ENCODE measurements around the gene CRISPLD2. TPM values are rescaled to one million over a fixed set of nuclear protein-coding genes. Genes with fewer than 3 reads are reported as not detected.
A peak's percentile ranks its signal among the peaks of the same experiment; 100 is the strongest.

Gene CRISPLD2
- total and polyA plus RNA-seq, 9 of the 15 experiments (the other 6 are each of a cell fraction or from before 2014, with no cell fraction given) = 0.03 to 0.24 (median 0.04) TPM; not detected in 4

GRCh38 chr16:84881702-84882521 is 62.1 kb downstream of the CRISPLD2 start (continued):
- TF ChIP-seq ZNF274 (IDR thresholded peaks at IDR 0.05; ENCODE audit: borderline replicate concordance, low read depth, low read length) = no peak
- no peak for TF ChIP-seq POLR2H (tag; IDR thresholded peaks at IDR 0.05; ENCODE audit: low read depth)
- no peak for TF ChIP-seq ERF (CRISPR knock-in tag; IDR thresholded peaks at IDR 0.05)
- no peak for TF ChIP-seq U2AF2 (optimal IDR thresholded peaks at IDR 0.05; ENCODE audit: low read depth, low read length)
- TF ChIP-seq CHD2 (IDR thresholded peaks at IDR 0.05; ENCODE audit: low read depth, low read length) = no peak
- no peak for TF ChIP-seq NCOA6 (IDR thresholded peaks at IDR 0.05)
- no peak for TF ChIP-seq RNF219 (CRISPR knock-in tag; IDR thresholded peaks at IDR 0.05)
- TF ChIP-seq YY1 (IDR thresholded peaks at IDR 0.05; ENCODE audit: borderline replicate concordance in 1 of 3, control insufficient read depth in 1 of 3, extremely low read depth in 1 of 3, insufficient read depth in 3 of 3, insufficient read length in 1 of 3, insufficient replicate concordance in 2 of 3, low read depth in 1 of 3, low read length in 2 of 3) = peak in 1 of 3 experiments; percentile 73
- no peak for TF ChIP-seq HMG20B (CRISPR knock-in tag; IDR thresholded peaks at IDR 0.05)
- no peak for TF ChIP-seq TFAM (CRISPR knock-in tag; conservative IDR thresholded peaks at IDR 0.05)
- no peak for TF ChIP-seq FOXJ2 (tag; IDR thresholded peaks at IDR 0.05)
- peak; percentile 49 for TF ChIP-seq RBM25 (IDR thresholded peaks at IDR 0.05; ENCODE audit: low read depth, low read length, severe bottlenecking)
- no peak for TF ChIP-seq SRSF7 (optimal IDR thresholded peaks at IDR 0.05; ENCODE audit: low read depth, low read length)
- no peak; the same call in 1 of the 2 replicates for TF ChIP-seq PTRF (tag; IDR thresholded peaks at IDR 0.05)
- no peak for TF ChIP-seq HIVEP1 (CRISPR knock-in tag; IDR thresholded peaks at IDR 0.05)
- no peak for TF ChIP-seq NR3C1 (CRISPR knock-in tag; IDR thresholded peaks at IDR 0.05)
- TF ChIP-seq SMARCC2 (IDR thresholded peaks at IDR 0.05; ENCODE audit: low read depth) = peak; percentile 60; the same call in 1 of the 2 replicates
- TF ChIP-seq, protein P1, sequence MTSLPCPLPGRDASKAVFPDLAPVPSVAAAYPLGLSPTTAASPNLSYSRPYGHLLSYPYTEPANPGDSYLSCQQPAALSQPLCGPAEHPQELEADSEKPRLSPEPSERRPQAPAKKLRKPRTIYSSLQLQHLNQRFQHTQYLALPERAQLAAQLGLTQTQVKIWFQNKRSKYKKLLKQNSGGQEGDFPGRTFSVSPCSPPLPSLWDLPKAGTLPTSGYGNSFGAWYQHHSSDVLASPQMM (CRISPR knock-in tag; IDR thresholded peaks at IDR 0.05) = no peak
- no peak for TF ChIP-seq ELF4 (CRISPR knock-in tag; IDR thresholded peaks at IDR 0.05)
- TF ChIP-seq RBM15 (IDR thresholded peaks at IDR 0.05; ENCODE audit: insufficient read depth, low read length) = no peak
- no peak for TF ChIP-seq TFE3 (CRISPR knock-in tag; IDR thresholded peaks at IDR 0.05)
- TF ChIP-seq, protein P2, sequence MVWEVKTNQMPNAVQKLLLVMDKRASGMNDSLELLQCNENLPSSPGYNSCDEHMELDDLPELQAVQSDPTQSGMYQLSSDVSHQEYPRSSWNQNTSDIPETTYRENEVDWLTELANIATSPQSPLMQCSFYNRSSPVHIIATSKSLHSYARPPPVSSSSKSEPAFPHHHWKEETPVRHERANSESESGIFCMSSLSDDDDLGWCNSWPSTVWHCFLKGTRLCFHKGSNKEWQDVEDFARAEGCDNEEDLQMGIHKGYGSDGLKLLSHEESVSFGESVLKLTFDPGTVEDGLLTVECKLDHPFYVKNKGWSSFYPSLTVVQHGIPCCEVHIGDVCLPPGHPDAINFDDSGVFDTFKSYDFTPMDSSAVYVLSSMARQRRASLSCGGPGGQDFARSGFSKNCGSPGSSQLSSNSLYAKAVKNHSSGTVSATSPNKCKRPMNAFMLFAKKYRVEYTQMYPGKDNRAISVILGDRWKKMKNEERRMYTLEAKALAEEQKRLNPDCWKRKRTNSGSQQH (CRISPR knock-in tag; IDR thresholded peaks at IDR 0.05) = no peak
- peak; percentile 90 for TF ChIP-seq FOSL1 (tag; conservative IDR thresholded peaks at IDR 0.05)
